Esophagus squamous epithelium (tissue), 5 donors: ENCODE results near the gene METTL3. TPM values are rescaled to one million over a fixed set of nuclear protein-coding genes. Genes with fewer than 3 reads are reported as not detected.

Experiments
- DNase-seq: peaks from one replicate; lab custom pipeline; 2025; lab: John Stamatoyannopoulos, UW
- H3K27ac ChIP-seq, 4 donors: fragments of 200-600 bp; sonication (generic); one replicate each; pipeline ENCODE4 v1.5.1; 2016 to 2019; ENCODE audit warnings: mild to moderate bottlenecking in 1 of 4
- H3K27me3 ChIP-seq, 4 donors: fragments of 200-600 bp; sonication (generic); 1 replicate in 3 of 4; 2 replicates in 1 of 4; pipeline versions ENCODE4 v1.5.1 to v1.6.0; 2017 to 2021; ENCODE audit warnings: antibody characterized with exemption in 1 of 4
- H3K36me3 ChIP-seq, 3 donors: fragments of 200-600 bp; sonication (generic); one replicate each; pipeline ENCODE4 v1.5.1; 2016 to 2019
- H3K4me1 ChIP-seq, 3 donors: fragments of 200-600 bp; sonication (generic); one replicate each; pipeline ENCODE4 v1.5.1; 2017 to 2019
- H3K4me3 ChIP-seq, 4 donors: fragments of 200-600 bp; sonication (generic); 1 replicate in 3 of 4; 2 replicates in 1 of 4; pipeline ENCODE4 v1.5.1; 2016 to 2019; ENCODE audit warnings: mild to moderate bottlenecking in 2 of 4, moderate library complexity in 1 of 4
- H3K9me3 ChIP-seq, 3 donors: fragments of 200-600 bp; sonication (generic); one replicate each; pipeline ENCODE4 v1.5.1; 2016 to 2019
- CTCF ChIP-seq, 6 experiments: fragments of 450-650 bp in 4 of 6; fragments of 200-600 bp in 2 of 6; sonication (generic) in 2 of 6; IDR thresholded peaks; one replicate each; pipeline ENCODE4 v1.5.1; 2016 to 2019; ENCODE audit warnings: antibody characterized with exemption in 6 of 6, mild to moderate bottlenecking in 4 of 6, moderate library complexity in 4 of 6
- POLR2A ChIP-seq, 4 donors: fragments of 450-650 bp; IDR thresholded peaks; one replicate each; pipeline ENCODE4 v1.6.1; 2017; ENCODE audit warnings: antibody characterized with exemption in 4 of 4, mild to moderate bottlenecking in 4 of 4, moderate library complexity in 3 of 4
- WGBS, 2 donors: methylation state at CpG; one replicate each; pipeline ENCODE4 v1.1.5; 2018; 5-methylcytosine and 5-hydroxymethylcytosine counted together
- intact Hi-C: fragments of 100-400 bp; cut with DNase I; formaldehyde crosslinking; loops from one replicate; pipeline ENCODE4 v1.15.0; 2022
- total RNA-seq, 4 donors: library from RNA; depleted of rRNA; stranded (reverse); fragments of >200 nt; gene quantifications; one replicate each; pipeline ENCODE4 v1.1.0, GENCODE V29; 2016
- donor health status: DM: yes; HTN: yes; CAD: no.

The METTL3 gene
- total RNA-seq, 4 donors from 2014 or later, result 26.0 to 65.0 (median 33.7) TPM

GRCh38 chr14:21526672-21527317 is 15.7 kb upstream of the METTL3 start:
- H3K36me3 ChIP-seq, result peaks cover 0 to 11% (median 0%) of the 10 kb centered on the region in 3 donors
- no peak for TF ChIP-seq POLR2A (IDR thresholded peaks at IDR 0.05)
- H3K4me1 ChIP-seq, result peaks cover 0 to 25% (median 0%) of the 10 kb centered on the region in 3 donors
- no peaks in the 10 kb centered on the region for H3K9me3 ChIP-seq
- peak overlapping the region in 2 of 4 donors; percentile 57 to 76 for H3K27ac ChIP-seq
- H3K4me3 ChIP-seq, result peak overlapping the region; percentile 44 to 80 (median 70)
- intact Hi-C loops, result no loop called here
- no peak for DNase-seq
- no peaks in the 10 kb centered on the region for H3K27me3 ChIP-seq
- 18 to 25% methylated on average over 10 to 11 of the region's 13 CpGs for WGBS, 2 donors

- peak within 1 kb of the TSS; percentile 53 to 76 (median 58) for H3K27ac ChIP-seq
- no peaks in the 10 kb centered on the region for H3K27me3 ChIP-seq
- WGBS, 2 donors, result 0 to 2% methylated on average over 3 to 14 of the region's 43 CpGs
- intact Hi-C loops, result no loop called here
- DNase-seq, result no peak
- H3K36me3 ChIP-seq, result peaks cover 0 to 11% (median 0%) of the 10 kb centered on the region in 3 donors
- peak within 1 kb of the TSS; percentile 44 to 80 (median 70) for H3K4me3 ChIP-seq
- TF ChIP-seq POLR2A (IDR thresholded peaks at IDR 0.05), result no peak
- no peak for TF ChIP-seq CTCF (IDR thresholded peaks at IDR 0.05)
- peaks cover 0 to 25% (median 0%) of the 10 kb centered on the region in 3 donors for H3K4me1 ChIP-seq
- H3K9me3 ChIP-seq, result no peaks in the 10 kb centered on the region
These were observed 15.0 kb upstream of the METTL3 start, which contains the start of gene SALL2 for GRCh38 chr14:21525962-21526671. SALL2 (minus strand) TSS chr14:21526346; CDS start chr14:21526127, 219 bp downstream.

GRCh38 chr14:21525571-21525961 is 14.4 kb upstream of the METTL3 start:
- Histone ChIP-seq H3K27ac (peak overlapping the region; percentile 53 to 76 (median 58)), H3K9me3 (no peaks in the 10 kb centered on the region), H3K36me3 (peaks cover 0 to 11% (median 0%) of the 10 kb centered on the region in 3 donors), H3K27me3 (no peaks in the 10 kb centered on the region), H3K4me3 (peak overlapping the region; percentile 44 to 80 (median 70)), H3K4me1 (peaks cover 0 to 25% (median 0%) of the 10 kb centered on the region in 3 donors)
- TF ChIP-seq POLR2A (IDR thresholded peaks at IDR 0.05) (no peak), CTCF (IDR thresholded peaks at IDR 0.05) (no peak)
- intact Hi-C loops, result no loop called here
- DNase-seq, result no peak
- 34% methylated on average over 5 of the region's 12 CpGs; no CpG with 5 or more reads in 1 of the 2 donors for WGBS, 2 donors

- intact Hi-C loops, result no loop called here
- Histone ChIP-seq H3K36me3 (peaks cover 0 to 11% (median 0%) of the 10 kb centered on the region in 3 donors), H3K4me3 (peak overlapping the region in 3 of 4 donors; percentile 66 to 80 (median 74)), H3K4me1 (peaks cover 0 to 25% (median 0%) of the 10 kb centered on the region in 3 donors), H3K9me3 (no peaks in the 10 kb centered on the region), H3K27ac (peak overlapping the region in 2 of 4 donors; percentile 60 to 76), H3K27me3 (no peaks in the 10 kb centered on the region)
- TF ChIP-seq POLR2A (IDR thresholded peaks at IDR 0.05) (no peak), CTCF (IDR thresholded peaks at IDR 0.05) (no peak)
- 78 to 84% methylated on average over 4 of the region's 18 CpGs for WGBS, 2 donors
- DNase-seq, result no peak
These were observed 13.7 kb upstream of the METTL3 start for GRCh38 chr14:21524575-21525490.

- peaks cover 0 to 11% (median 0%) of the 10 kb centered on the region in 3 donors for H3K36me3 ChIP-seq
- 88% methylated on average over 5 to 7 of the region's 7 CpGs for WGBS, 2 donors
- no peaks in the 10 kb centered on the region for H3K27me3 ChIP-seq
- no peaks in the 10 kb centered on the region for H3K9me3 ChIP-seq
- H3K4me3 ChIP-seq, result no peak overlapping the region
- H3K4me1 ChIP-seq, result peaks cover 0 to 25% (median 0%) of the 10 kb centered on the region in 3 donors
- no peak for DNase-seq
- H3K27ac ChIP-seq, result no peak overlapping the region
- intact Hi-C loops, result no loop called here
- TF ChIP-seq CTCF (IDR thresholded peaks at IDR 0.05) (no peak), POLR2A (IDR thresholded peaks at IDR 0.05) (no peak)
These were observed 12.1 kb upstream of the METTL3 start for GRCh38 chr14:21523203-21523602.
